ENCODE data around the gene KIF11. TPM values are rescaled to one million over a fixed set of nuclear protein-coding genes. Genes with fewer than 3 reads are reported as not detected.

Gene KIF11
- total and polyA plus RNA-seq, 2 experiments from 2014 or later, result 26.1 to 56.7 TPM

- TF ChIP-seq, protein P1, sequence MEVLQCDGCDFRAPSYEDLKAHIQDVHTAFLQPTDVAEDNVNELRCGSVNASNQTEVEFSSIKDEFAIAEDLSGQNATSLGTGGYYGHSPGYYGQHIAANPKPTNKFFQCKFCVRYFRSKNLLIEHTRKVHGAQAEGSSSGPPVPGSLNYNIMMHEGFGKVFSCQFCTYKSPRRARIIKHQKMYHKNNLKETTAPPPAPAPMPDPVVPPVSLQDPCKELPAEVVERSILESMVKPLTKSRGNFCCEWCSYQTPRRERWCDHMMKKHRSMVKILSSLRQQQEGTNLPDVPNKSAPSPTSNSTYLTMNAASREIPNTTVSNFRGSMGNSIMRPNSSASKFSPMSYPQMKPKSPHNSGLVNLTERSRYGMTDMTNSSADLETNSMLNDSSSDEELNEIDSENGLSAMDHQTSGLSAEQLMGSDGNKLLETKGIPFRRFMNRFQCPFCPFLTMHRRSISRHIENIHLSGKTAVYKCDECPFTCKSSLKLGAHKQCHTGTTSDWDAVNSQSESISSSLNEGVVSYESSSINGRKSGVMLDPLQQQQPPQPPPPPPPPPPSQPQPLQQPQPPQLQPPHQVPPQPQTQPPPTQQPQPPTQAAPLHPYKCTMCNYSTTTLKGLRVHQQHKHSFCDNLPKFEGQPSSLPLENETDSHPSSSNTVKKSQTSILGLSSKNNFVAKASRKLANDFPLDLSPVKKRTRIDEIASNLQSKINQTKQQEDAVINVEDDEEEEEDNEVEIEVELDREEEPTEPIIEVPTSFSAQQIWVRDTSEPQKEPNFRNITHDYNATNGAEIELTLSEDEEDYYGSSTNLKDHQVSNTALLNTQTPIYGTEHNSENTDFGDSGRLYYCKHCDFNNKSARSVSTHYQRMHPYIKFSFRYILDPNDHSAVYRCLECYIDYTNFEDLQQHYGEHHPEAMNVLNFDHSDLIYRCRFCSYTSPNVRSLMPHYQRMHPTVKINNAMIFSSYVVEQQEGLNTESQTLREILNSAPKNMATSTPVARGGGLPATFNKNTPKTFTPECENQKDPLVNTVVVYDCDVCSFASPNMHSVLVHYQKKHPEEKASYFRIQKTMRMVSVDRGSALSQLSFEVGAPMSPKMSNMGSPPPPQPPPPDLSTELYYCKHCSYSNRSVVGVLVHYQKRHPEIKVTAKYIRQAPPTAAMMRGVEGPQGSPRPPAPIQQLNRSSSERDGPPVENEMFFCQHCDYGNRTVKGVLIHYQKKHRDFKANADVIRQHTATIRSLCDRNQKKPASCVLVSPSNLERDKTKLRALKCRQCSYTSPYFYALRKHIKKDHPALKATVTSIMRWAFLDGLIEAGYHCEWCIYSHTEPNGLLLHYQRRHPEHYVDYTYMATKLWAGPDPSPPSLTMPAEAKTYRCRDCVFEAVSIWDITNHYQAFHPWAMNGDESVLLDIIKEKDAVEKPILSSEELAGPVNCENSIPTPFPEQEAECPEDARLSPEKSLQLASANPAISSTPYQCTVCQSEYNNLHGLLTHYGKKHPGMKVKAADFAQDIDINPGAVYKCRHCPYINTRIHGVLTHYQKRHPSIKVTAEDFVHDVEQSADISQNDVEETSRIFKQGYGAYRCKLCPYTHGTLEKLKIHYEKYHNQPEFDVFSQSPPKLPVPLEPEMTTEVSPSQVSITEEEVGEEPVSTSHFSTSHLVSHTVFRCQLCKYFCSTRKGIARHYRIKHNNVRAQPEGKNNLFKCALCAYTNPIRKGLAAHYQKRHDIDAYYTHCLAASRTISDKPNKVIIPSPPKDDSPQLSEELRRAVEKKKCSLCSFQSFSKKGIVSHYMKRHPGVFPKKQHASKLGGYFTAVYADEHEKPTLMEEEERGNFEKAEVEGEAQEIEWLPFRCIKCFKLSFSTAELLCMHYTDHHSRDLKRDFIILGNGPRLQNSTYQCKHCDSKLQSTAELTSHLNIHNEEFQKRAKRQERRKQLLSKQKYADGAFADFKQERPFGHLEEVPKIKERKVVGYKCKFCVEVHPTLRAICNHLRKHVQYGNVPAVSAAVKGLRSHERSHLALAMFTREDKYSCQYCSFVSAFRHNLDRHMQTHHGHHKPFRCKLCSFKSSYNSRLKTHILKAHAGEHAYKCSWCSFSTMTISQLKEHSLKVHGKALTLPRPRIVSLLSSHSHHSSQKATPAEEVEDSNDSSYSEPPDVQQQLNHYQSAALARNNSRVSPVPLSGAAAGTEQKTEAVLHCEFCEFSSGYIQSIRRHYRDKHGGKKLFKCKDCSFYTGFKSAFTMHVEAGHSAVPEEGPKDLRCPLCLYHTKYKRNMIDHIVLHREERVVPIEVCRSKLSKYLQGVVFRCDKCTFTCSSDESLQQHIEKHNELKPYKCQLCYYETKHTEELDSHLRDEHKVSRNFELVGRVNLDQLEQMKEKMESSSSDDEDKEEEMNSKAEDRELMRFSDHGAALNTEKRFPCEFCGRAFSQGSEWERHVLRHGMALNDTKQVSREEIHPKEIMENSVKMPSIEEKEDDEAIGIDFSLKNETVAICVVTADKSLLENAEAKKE (CRISPR knock-in tag; IDR thresholded peaks at IDR 0.05), result no peak
These were observed 30.5 kb upstream of the KIF11 start (continued) for GRCh38 chr10:92562424-92562823.

DNA sequence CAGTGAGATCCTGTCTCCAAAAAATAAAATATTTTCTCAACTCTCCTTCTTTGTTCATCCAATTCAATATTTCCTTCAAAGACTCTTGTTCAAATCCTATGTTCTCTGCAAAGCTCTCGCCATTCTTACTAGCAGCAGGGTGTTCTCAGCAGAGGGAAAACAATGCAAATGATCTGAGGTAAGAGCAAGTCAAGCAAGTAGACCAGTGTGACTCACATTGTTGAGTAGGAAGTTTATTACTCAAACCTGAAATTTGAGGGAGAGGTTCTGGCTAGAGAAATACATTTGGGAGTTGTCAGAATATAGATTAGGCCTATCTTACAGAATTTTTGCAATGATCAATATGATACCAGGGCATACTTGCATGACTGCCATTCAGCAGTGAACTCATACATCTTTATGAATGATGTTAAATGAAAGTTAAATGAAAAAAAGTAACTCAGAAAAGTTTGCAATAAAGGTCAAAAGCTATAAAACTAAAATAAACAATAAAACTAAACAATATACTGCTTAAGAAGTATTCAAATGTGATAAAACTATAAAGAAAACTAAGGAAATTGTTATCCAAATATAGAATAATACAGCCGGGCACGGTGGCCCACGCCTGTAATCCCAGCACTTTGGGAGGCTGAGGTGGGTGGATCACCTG lies 24.9 kb upstream of the KIF11 start:
- H3K36me3 ChIP-seq (ENCODE audit: insufficient read depth), result no peaks in the 10 kb centered on the region
- H3K4me1 Mint-ChIP-seq, result peaks cover 25% of the 10 kb centered on the region
- no peaks in the 10 kb centered on the region for H3K9me2 ChIP-seq (ENCODE audit: insufficient read depth)
- H3K4me2 ChIP-seq, result no peak overlapping the region
- peaks cover 7% of the 10 kb centered on the region for H3K27me3 ChIP-seq (ENCODE audit: insufficient read depth)
- no peaks in the 10 kb centered on the region for H3K9me3 Mint-ChIP-seq
- H4K20me1 ChIP-seq (replicated peaks; ENCODE audit: insufficient read depth), result peaks cover 29% of the 10 kb centered on the region
- peaks cover 98% of the 10 kb centered on the region for H3K79me2 ChIP-seq (replicated peaks; ENCODE audit: insufficient read depth)
- H3K27me3 Mint-ChIP-seq (ENCODE audit: insufficient read depth, low read depth, poor library complexity), result peaks cover 2% of the 10 kb centered on the region
- DNase-seq (ENCODE audit: low spot score) (peak; percentile 9), ATAC-seq (peak; percentile 47)
- no peak overlapping the region for H3K4me3 Mint-ChIP-seq
- peaks cover 17% of the 10 kb centered on the region for H3K4me1 ChIP-seq (ENCODE audit: insufficient read depth)
- no peak overlapping the region for H3K27ac ChIP-seq (ENCODE audit: low read depth)
- no peak overlapping the region for H2AFZ ChIP-seq
- H3K4me3 ChIP-seq, result no peak overlapping the region
- peaks cover under 1% of the 10 kb centered on the region; the same call in 1 of the 2 replicates for H3F3A ChIP-seq (replicated peaks; ENCODE audit: low read depth)
- no peak for TF ChIP-seq JUNB (IDR thresholded peaks at IDR 0.05; ENCODE audit: unreplicated experiment)
- no peak for TF ChIP-seq STAT1 (IDR thresholded peaks at IDR 0.05; ENCODE audit: unreplicated experiment)
- TF ChIP-seq ZNF114 (CRISPR knock-in tag; IDR thresholded peaks at IDR 0.05), result no peak
- no peak for TF ChIP-seq CREB1 (CRISPR knock-in tag; IDR thresholded peaks at IDR 0.05; ENCODE audit: low read depth)
- H3K36me3 Mint-ChIP-seq (ENCODE audit: low read depth), result peaks cover 29% of the 10 kb centered on the region
- no peak overlapping the region for H3K27ac Mint-ChIP-seq

Measured in GM23338 (cell line).